Tongue (tissue), 2 donors: ENCODE data around the gene GTF2I. TPM values are rescaled to one million over a fixed set of nuclear protein-coding genes. Genes with fewer than 3 reads are reported as not detected.
"Not testable (repeated sequence)": the region's sequence is repeated elsewhere in the genome, so short reads cannot be mapped to it uniquely, and the experiment has no call there.

Source experiments
- DNase-seq: peaks from one replicate; pipeline ENCODE4 v3.0.0-alpha.2; 2015
- total RNA-seq: library from RNA; depleted of rRNA; stranded (reverse); fragments of >200 nt; gene quantifications from one replicate; pipeline ENCODE4 v1.2.3, GENCODE V29; 2014

Gene GTF2I
- total RNA-seq, 1 donor from 2014 or later: 167 TPM

GRCh38 chr7:74717889-74718288 lies 60.4 kb downstream of the GTF2I start:
- DNase-seq: no peak

GRCh38 chr7:74718336-74718735 lies 60.8 kb downstream of the GTF2I start:
- no peak for DNase-seq

- DNase-seq: no peak
Measured at GRCh38 chr7:74722153-74722552, 64.6 kb downstream of the GTF2I start.

GRCh38 chr7:74725840-74726239 lies 68.3 kb downstream of the GTF2I start:
- no peak for DNase-seq

GRCh38 chr7:74726309-74727101 lies 69.0 kb downstream of the GTF2I start:
- DNase-seq: no peak

- DNase-seq: not testable (repeated sequence)
Measured at GRCh38 chr7:74728686-74729085, 71.2 kb downstream of the GTF2I start.

GRCh38 chr7:74730186-74730585 lies 72.7 kb downstream of the GTF2I start:
- DNase-seq: not testable (repeated sequence)

GRCh38 chr7:74739974-74740703 lies 82.6 kb downstream of the GTF2I start:
- not testable (repeated sequence) for DNase-seq

GRCh38 chr7:74743936-74744557 lies 86.5 kb downstream of the GTF2I start:
- not testable (repeated sequence) for DNase-seq

- not testable (repeated sequence) for DNase-seq
Measured at GRCh38 chr7:74753921-74754482, 96.5 kb downstream of the GTF2I start.

- DNase-seq: not testable (repeated sequence)
Measured at GRCh38 chr7:74756673-74757072, 99.2 kb downstream of the GTF2I start.

GRCh38 chr7:74758268-74758667 lies 100.8 kb downstream of the GTF2I start:
- not testable (repeated sequence) for DNase-seq

- DNase-seq: not testable (repeated sequence)
Measured at GRCh38 chr7:74758982-74759381, 101.5 kb downstream of the GTF2I start.

GRCh38 chr7:74765205-74765918 lies 107.8 kb downstream of the GTF2I start:
- not testable (repeated sequence) for DNase-seq

GRCh38 chr7:74766509-74766908 lies 109.0 kb downstream of the GTF2I start:
- not testable (repeated sequence) for DNase-seq

- not testable (repeated sequence) for DNase-seq
Measured at GRCh38 chr7:74766991-74767390, 109.5 kb downstream of the GTF2I start.

- not testable (repeated sequence) for DNase-seq
Measured at GRCh38 chr7:74770062-74770461, 112.5 kb downstream of the GTF2I start.

GRCh38 chr7:74772093-74772492 lies 114.6 kb downstream of the GTF2I start:
- DNase-seq: not testable (repeated sequence)

GRCh38 chr7:74773760-74774750 lies 116.5 kb downstream of the GTF2I start, which contains the start of gene NCF1:
NCF1 (plus strand) TSS chr7:74774011; CDS start chr7:74774032, 21 bp downstream.
- not testable (repeated sequence) for DNase-seq

GRCh38 chr7:74775111-74775510 lies 117.6 kb downstream of the GTF2I start:
- DNase-seq: not testable (repeated sequence)
